Femur (tissue), 1 donor: ENCODE data around the gene TTLL11.

Source experiments
- DNase-seq: peaks from one replicate; pipeline ENCODE4 v3.0.0-alpha.2; 2017

Gene TTLL11

GRCh38 chr9:122109035-122109813, 16.1 kb upstream of the TTLL11 start:
- no peak for DNase-seq

- no peak for DNase-seq
These were observed 14.2 kb upstream of the TTLL11 start for GRCh38 chr9:122107291-122107805.

GRCh38 chr9:122106576-122106975, 13.5 kb upstream of the TTLL11 start:
- DNase-seq = no peak

- DNase-seq = no peak
These were observed 10.9 kb upstream of the TTLL11 start for GRCh38 chr9:122103985-122104384.

GRCh38 chr9:122102156-122102555, 9.0 kb upstream of the TTLL11 start:
- DNase-seq = no peak

GRCh38 chr9:122100756-122101155, 7.6 kb upstream of the TTLL11 start:
- no peak for DNase-seq

- DNase-seq = peak; percentile 82
These were observed 6.3 kb upstream of the TTLL11 start for GRCh38 chr9:122099271-122099869.

GRCh38 chr9:122097679-122098315, 4.7 kb upstream of the TTLL11 start:
- no peak for DNase-seq

- DNase-seq = no peak
These were observed 3.7 kb upstream of the TTLL11 start for GRCh38 chr9:122096620-122097415.

GRCh38 chr9:122095010-122095767, 2.1 kb upstream of the TTLL11 start:
- peak; percentile 49 for DNase-seq

GRCh38 chr9:122091682-122092592, 1.2 kb downstream of the TTLL11 start:
- DNase-seq = no peak

GRCh38 chr9:122090981-122091380, 2.1 kb downstream of the TTLL11 start:
- no peak for DNase-seq

- DNase-seq = no peak
These were observed 2.7 kb downstream of the TTLL11 start for GRCh38 chr9:122090287-122090883.

- DNase-seq = no peak
These were observed 4.0 kb downstream of the TTLL11 start for GRCh38 chr9:122088880-122089706.

GRCh38 chr9:122087406-122088200, 5.5 kb downstream of the TTLL11 start:
- DNase-seq = no peak

- no peak for DNase-seq
These were observed 6.2 kb downstream of the TTLL11 start for GRCh38 chr9:122086873-122087272.

GRCh38 chr9:122085260-122085659, 7.8 kb downstream of the TTLL11 start:
- DNase-seq = no peak

- no peak for DNase-seq
These were observed 9.0 kb downstream of the TTLL11 start for GRCh38 chr9:122084026-122084675.
